GM23248 (cell line): ENCODE measurements around the gene ZNF234. TPM values are rescaled to one million over a fixed set of nuclear protein-coding genes. Genes with fewer than 3 reads are reported as not detected.
A peak's percentile ranks its signal among the peaks of the same experiment; 100 is the strongest.

ENCODE experiments used
- DNase-seq: peaks from one replicate; pipeline ENCODE4 v3.0.0-alpha.2; 2015
- H2AFZ ChIP-seq: fragments of 200-600 bp; sonication (generic); 2 replicates; pipeline ENCODE4 v1.6.1; 2016; ENCODE audit warnings: antibody characterized with exemption
- H3F3A ChIP-seq: fragments of 200-600 bp; sonication (generic); 2 replicates; pipeline ENCODE4 v1.6.1; 2016; ENCODE audit warnings: mild to moderate bottlenecking, antibody characterized with exemption, mixed run types; ENCODE audit not compliant: insufficient read depth
- H3K27ac ChIP-seq: fragments of 200-600 bp; sonication (generic); 2 replicates; pipeline ENCODE4 v1.5.1; 2016; ENCODE audit warnings: mild to moderate bottlenecking
- H3K27me3 ChIP-seq: fragments of 200-600 bp; sonication (generic); replicated peaks from 2 replicates; pipeline ENCODE4 v1.6.1; 2016; ENCODE audit warnings: mild to moderate bottlenecking; ENCODE audit not compliant: insufficient read depth
- H3K36me3 ChIP-seq: fragments of 200-600 bp; sonication (generic); 2 replicates; pipeline ENCODE4 v1.6.1; 2016; ENCODE audit warnings: low read depth, mild to moderate bottlenecking
- H3K4me1 ChIP-seq: fragments of 200-600 bp; sonication (generic); 2 replicates; pipeline ENCODE4 v1.6.1; 2016; ENCODE audit warnings: mild to moderate bottlenecking; ENCODE audit not compliant: insufficient read depth
- H3K4me2 ChIP-seq: fragments of 200-600 bp; sonication (generic); one replicate; pipeline ENCODE4 v1.6.1; 2016; ENCODE audit warnings: mild to moderate bottlenecking; ENCODE audit not compliant: unreplicated experiment
- H3K4me3 ChIP-seq: fragments of 200-600 bp; sonication (generic); 2 replicates; pipeline ENCODE4 v1.5.1; 2016; ENCODE audit warnings: mild to moderate bottlenecking
- H3K79me2 ChIP-seq: fragments of 200-600 bp; sonication (generic); 2 replicates; pipeline ENCODE4 v1.6.1; 2016; ENCODE audit warnings: mild to moderate bottlenecking; ENCODE audit not compliant: insufficient read depth
- H3K9ac ChIP-seq: fragments of 200-600 bp; sonication (generic); 2 replicates; pipeline ENCODE4 v1.6.1; 2016; ENCODE audit warnings: mild to moderate bottlenecking
- H3K9me2 ChIP-seq: fragments of 200-600 bp; sonication (generic); 2 replicates; pipeline ENCODE4 v1.6.1; 2016; ENCODE audit warnings: mixed run types, mild to moderate bottlenecking, moderate library complexity; ENCODE audit not compliant: insufficient read depth
- H3K9me3 ChIP-seq: fragments of 200-600 bp; sonication (generic); one replicate; pipeline ENCODE4 v1.6.1; 2017; ENCODE audit warnings: low read depth
- H4K20me1 ChIP-seq: fragments of 200-600 bp; sonication (generic); 2 replicates; pipeline ENCODE4 v1.6.0; 2016; ENCODE audit not compliant: insufficient read depth
- EZH2 ChIP-seq: fragments of 200-600 bp; sonication (generic); IDR thresholded peaks from 2 replicates; pipeline ENCODE4 v1.6.1; 2018; ENCODE audit warnings: antibody characterized with exemption, mild to moderate bottlenecking; ENCODE audit not compliant: insufficient read depth, poor library complexity, severe bottlenecking
- EZH2phosphoT487 ChIP-seq: fragments of 200-600 bp; sonication (generic); IDR thresholded peaks from 2 replicates; pipeline ENCODE4 v1.6.1; 2018; ENCODE audit warnings: antibody characterized with exemption, moderate library complexity, mild to moderate bottlenecking, low read depth; ENCODE audit not compliant: insufficient read depth
- WGBS, 2 experiments: methylation state at CpG; one replicate each; pipeline ENCODE4 v1.1.6; 2015 to 2017; ENCODE audit warnings: low lambda C conversion rate in 2 of 2, low coverage in 1 of 2; ENCODE audit errors: missing lambda C conversion rate in 2 of 2; 5-methylcytosine and 5-hydroxymethylcytosine counted together
- in situ Hi-C: fragments of 300-500 bp; cut with MboI; formaldehyde crosslinking; loops from 2 replicates; pipeline ENCODE4 v1.15.0; 2020
- polyA plus RNA-seq: library from polyadenylated mRNA; unstranded; fragments of >200 nt; fragmentation: Nextera tagmentation; extraction: Ambion mirVana; gene quantifications from 2 replicates; pipeline ENCODE4 v1.2.1, GENCODE V29; 2016
- total RNA-seq: library from RNA; depleted of rRNA; stranded (reverse); fragments of >200 nt; shearing (Covaris generic); gene quantifications from 2 replicates; pipeline ENCODE4 v1.2.3, GENCODE V29; 2014

The ZNF234 gene
- total and polyA plus RNA-seq, 2 experiments from 2014 or later, result 6.2 to 6.5 TPM

DNA sequence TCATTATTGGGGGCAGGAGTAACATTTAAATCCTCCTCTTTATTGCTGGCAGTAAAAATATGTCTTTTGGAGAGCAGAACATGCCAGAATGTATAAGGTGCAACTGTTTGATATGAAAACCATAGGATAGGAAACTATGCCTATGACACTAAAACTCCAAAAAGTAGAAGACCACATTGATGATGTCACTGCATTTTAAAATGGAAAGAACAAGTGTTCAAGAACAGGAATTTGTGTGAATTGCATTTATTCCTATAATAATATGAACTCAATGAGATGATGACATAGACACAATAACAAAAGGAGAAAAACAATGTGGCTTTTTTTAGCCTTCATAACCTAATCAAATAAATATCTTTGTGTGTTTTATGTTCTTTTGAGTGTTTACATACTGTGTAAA lies 31.9 kb upstream of the ZNF234 start:
- in situ Hi-C loops, result no loop called here
- no peak for DNase-seq
- peaks cover 15% of the 10 kb centered on the region for H3K79me2 ChIP-seq
- H3K4me2 ChIP-seq, result no peak overlapping the region
- no peaks in the 10 kb centered on the region for H3K27me3 ChIP-seq
- no peaks in the 10 kb centered on the region for H3K9me2 ChIP-seq
- H3K9me3 ChIP-seq, result no peaks in the 10 kb centered on the region
- H3K4me3 ChIP-seq, result no peak overlapping the region
- no peak overlapping the region for H2AFZ ChIP-seq
- no peaks in the 10 kb centered on the region for H4K20me1 ChIP-seq
- H3K4me1 ChIP-seq, result peaks cover 4% of the 10 kb centered on the region
- no peak for TF ChIP-seq EZH2phosphoT487
- TF ChIP-seq EZH2, result no peak
- no peak overlapping the region for H3K27ac ChIP-seq
- no peak overlapping the region for H3K9ac ChIP-seq
- H3K36me3 ChIP-seq, result peaks cover 35% of the 10 kb centered on the region
- H3F3A ChIP-seq, result peaks cover 21% of the 10 kb centered on the region; the same call in 1 of the 2 replicates

DNA sequence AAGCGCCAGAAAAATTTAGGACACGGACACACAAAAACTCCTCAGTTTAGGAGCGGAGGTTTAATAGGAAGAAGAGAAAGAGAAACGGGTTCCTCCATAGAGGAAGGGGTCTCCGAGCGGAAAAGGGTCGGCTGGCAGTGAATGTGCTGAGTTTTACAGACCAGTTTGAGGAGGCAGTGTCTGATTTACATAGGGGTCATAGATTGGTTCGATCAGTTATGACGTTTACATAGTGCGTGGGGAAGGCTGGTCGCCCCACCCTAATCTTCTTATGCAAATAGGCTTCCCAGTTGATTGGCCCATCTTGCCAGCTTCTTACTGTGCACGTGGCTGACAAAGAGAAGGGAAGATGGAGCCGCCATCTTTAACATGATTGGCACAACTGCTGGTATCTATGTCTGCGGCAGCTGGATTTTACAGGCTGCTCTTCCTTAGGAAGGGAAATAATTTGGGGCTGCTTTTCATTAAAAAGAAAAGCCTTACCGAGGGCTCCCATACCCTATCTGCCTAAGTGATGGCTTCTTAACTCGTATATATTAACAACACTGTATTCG lies 29.4 kb upstream of the ZNF234 start:
- Histone ChIP-seq H3K9me3 (no peaks in the 10 kb centered on the region), H3K4me1 (peaks cover 7% of the 10 kb centered on the region), H2AFZ (peak overlapping the region; percentile 99), H3K27ac (peak overlapping the region; percentile 73), H3K79me2 (peaks cover 33% of the 10 kb centered on the region), H3K4me3 (peak overlapping the region; percentile 91), H3K4me2 (peak overlapping the region; percentile 97), H4K20me1 (no peaks in the 10 kb centered on the region), H3K27me3 (no peaks in the 10 kb centered on the region), H3K36me3 (peaks cover 28% of the 10 kb centered on the region), H3F3A (peaks cover 21% of the 10 kb centered on the region; the same call in 1 of the 2 replicates), H3K9me2 (no peaks in the 10 kb centered on the region), H3K9ac (peak overlapping the region; percentile 94)
- TF ChIP-seq EZH2, result no peak
- no peak for TF ChIP-seq EZH2phosphoT487
- WGBS, 2 experiments, result 8% methylated on average over 17 of the region's 17 CpGs
- peak; percentile 90 for DNase-seq
- in situ Hi-C loops, result no loop called here

DNA sequence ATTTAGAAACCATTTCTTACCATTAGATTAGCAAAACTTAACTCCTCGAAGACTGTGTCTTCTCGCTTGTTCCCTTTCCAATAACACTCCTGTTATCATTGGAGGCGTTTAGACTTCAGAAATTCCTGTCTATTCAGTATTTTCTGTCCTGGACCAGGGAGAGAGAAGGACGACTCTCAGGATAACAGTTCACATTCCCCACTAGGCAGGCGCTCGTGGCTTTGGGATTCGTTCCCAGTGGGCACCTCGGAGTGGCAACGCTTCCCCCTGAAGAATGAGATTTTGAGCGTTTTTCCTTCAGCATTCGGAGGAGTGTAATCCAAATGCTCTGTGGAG lies 28.6 kb upstream of the ZNF234 start:
- DNase-seq, result no peak
- in situ Hi-C loops, result no loop called here
- H4K20me1 ChIP-seq, result no peaks in the 10 kb centered on the region

DNA sequence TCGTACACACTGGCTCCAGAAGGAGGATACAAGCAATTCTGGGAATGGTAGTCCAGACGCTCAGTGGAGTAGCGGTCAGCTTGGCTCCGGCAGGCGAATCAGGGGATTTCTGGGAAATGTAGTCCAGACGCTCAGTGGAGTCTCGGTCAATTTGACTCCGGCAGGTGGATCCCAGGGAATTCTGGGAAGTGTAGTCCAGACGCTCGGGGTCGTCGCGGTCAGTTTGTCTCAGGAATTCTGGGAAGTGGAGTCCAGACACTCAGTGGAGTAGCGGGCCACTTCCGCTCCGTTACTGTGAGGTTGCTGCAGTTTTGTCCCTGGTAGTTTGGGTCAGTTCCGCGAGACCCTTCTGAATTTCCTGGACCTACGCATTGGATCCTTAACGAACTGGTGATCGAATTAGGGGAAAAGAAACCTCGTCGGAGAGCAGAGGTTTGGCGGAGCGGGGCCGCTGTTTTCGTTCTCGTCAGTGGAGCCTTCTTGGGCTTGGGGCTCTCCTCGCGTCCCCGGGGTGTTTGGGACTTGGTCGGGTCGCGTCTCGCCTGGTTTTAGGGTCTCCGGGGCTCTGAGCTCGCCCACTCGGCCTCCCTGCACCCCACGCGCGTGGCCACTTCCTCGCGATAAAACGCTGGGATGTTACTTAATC lies 28.1 kb upstream of the ZNF234 start, which contains the start of gene ZNF225:
Gene ZNF225, plus strand, starts transcription at position 262 of the 646 bp plus-strand sequence. CDS start 2,429 bp downstream, outside the sequence.
- peak within 1 kb of the TSS; percentile 94 for H3K9ac ChIP-seq
- H3K9me2 ChIP-seq, result no peaks in the 10 kb centered on the region
- H4K20me1 ChIP-seq, result no peaks in the 10 kb centered on the region
- H3K27me3 ChIP-seq, result no peaks in the 10 kb centered on the region
- in situ Hi-C loops, result no loop called here
- DNase-seq, result peak; percentile 99
- TF ChIP-seq EZH2phosphoT487 (no peak), EZH2 (no peak)
- peak within 1 kb of the TSS; percentile 97 for H3K4me2 ChIP-seq
- H3K4me1 ChIP-seq, result peaks cover 7% of the 10 kb centered on the region
- peaks cover 33% of the 10 kb centered on the region for H3K79me2 ChIP-seq
- 1% methylated on average over 44 of the region's 44 CpGs for WGBS, 2 experiments
- H3K9me3 ChIP-seq, result no peaks in the 10 kb centered on the region
- peaks cover 19% of the 10 kb centered on the region for H3K36me3 ChIP-seq
- H3K4me3 ChIP-seq, result peak within 1 kb of the TSS; percentile 91
- H3K27ac ChIP-seq, result peak within 1 kb of the TSS; percentile 85
- peaks cover 21% of the 10 kb centered on the region; the same call in 1 of the 2 replicates for H3F3A ChIP-seq
- peak within 1 kb of the TSS; percentile 99 for H2AFZ ChIP-seq

More for the DNA sequence above, 28.6 kb upstream of the ZNF234 start:
- no peaks in the 10 kb centered on the region for H3K9me2 ChIP-seq
- TF ChIP-seq EZH2, result no peak
- TF ChIP-seq EZH2phosphoT487, result no peak
- H3K79me2 ChIP-seq, result peaks cover 33% of the 10 kb centered on the region
- H3K4me2 ChIP-seq, result peak overlapping the region; percentile 97
- H3K4me3 ChIP-seq, result peak overlapping the region; percentile 91
- H3K36me3 ChIP-seq, result peaks cover 24% of the 10 kb centered on the region
- WGBS, 2 experiments, result 1 to 2% methylated on average over 11 of the region's 11 CpGs
- peaks cover 7% of the 10 kb centered on the region for H3K4me1 ChIP-seq
- peaks cover 21% of the 10 kb centered on the region; the same call in 1 of the 2 replicates for H3F3A ChIP-seq
- H3K27me3 ChIP-seq, result no peaks in the 10 kb centered on the region
- peak overlapping the region; percentile 94 for H3K9ac ChIP-seq
- peak overlapping the region; percentile 73 for H3K27ac ChIP-seq
- peak overlapping the region; percentile 99 for H2AFZ ChIP-seq
- H3K9me3 ChIP-seq, result no peaks in the 10 kb centered on the region
